Body of pancreas (tissue), 4 donors: ENCODE data around the gene DDX18. TPM values are rescaled to one million over a fixed set of nuclear protein-coding genes. Genes with fewer than 3 reads are reported as not detected.

Experiments
- ATAC-seq: fragments of 150-250 bp; one replicate; pipeline ENCODE4 v1.9.1; 2016
- DNase-seq, 4 donors: peaks; one replicate each; pipeline ENCODE4 v3.0.0-alpha.2; 2019
- H3K27ac ChIP-seq, 4 donors: fragments of 200-600 bp; sonication (generic); 1 replicate in 3 of 4; 2 replicates in 1 of 4; pipeline versions ENCODE4 v1.5.1 to v1.6.1; 2016 to 2019; ENCODE audit warnings: mild to moderate bottlenecking in 1 of 4, mixed read lengths in 1 of 4, moderate library complexity in 1 of 4
- H3K27me3 ChIP-seq, 2 donors: fragments of 200-600 bp; sonication (generic); one replicate each; pipeline ENCODE4 v1.6.0; 2016; ENCODE audit warnings: mild to moderate bottlenecking in 1 of 2
- H3K36me3 ChIP-seq, 2 donors: fragments of 200-600 bp; sonication (generic); replicated peaks in 1 of 2; 2 replicates each; pipeline ENCODE4 v1.5.1; 2016; ENCODE audit warnings: low read depth in 2 of 2; ENCODE audit not compliant: insufficient read depth in 1 of 2
- H3K4me1 ChIP-seq: fragments of 200-600 bp; sonication (generic); one replicate; pipeline ENCODE4 v1.6.0; 2016
- H3K4me3 ChIP-seq, 2 donors: fragments of 200-600 bp; sonication (generic); 1 replicate in 1 of 2; 2 replicates in 1 of 2; pipeline ENCODE4 v1.5.1; 2016 to 2019
- H3K9me3 ChIP-seq, 3 donors: fragments of 200-600 bp; sonication (generic); 1 replicate in 2 of 3; 2 replicates in 1 of 3; pipeline ENCODE4 v1.5.1; 2016
- CTCF ChIP-seq, 7 experiments: fragments of 450-650 bp in 4 of 7; fragments of 200-600 bp in 3 of 7; sonication (generic) in 3 of 7; IDR thresholded peaks; one replicate each; pipeline ENCODE4 v1.5.1; 2016 to 2019; ENCODE audit warnings: antibody characterized with exemption in 7 of 7
- POLR2A ChIP-seq, 3 donors: fragments of 450-650 bp; IDR thresholded peaks; one replicate each; pipeline ENCODE4 v1.6.1; 2016; ENCODE audit warnings: antibody characterized with exemption in 3 of 3, mild to moderate bottlenecking in 2 of 3
- WGBS, 2 donors: methylation state at CpG; one replicate each; pipeline ENCODE4 v1.1.5; 2017; 5-methylcytosine and 5-hydroxymethylcytosine counted together
- intact Hi-C: fragments of 100-400 bp; cut with DNase I; formaldehyde crosslinking; loops from one replicate; pipeline ENCODE4 v1.15.1; 2023
- total RNA-seq, 2 donors: library from RNA; depleted of rRNA; stranded (reverse); fragments of >200 nt; gene quantifications; one replicate each; pipeline ENCODE4 v1.1.0, GENCODE V29; 2016

DDX18 gene
- total RNA-seq, 2 donors from 2014 or later, result 25.1 to 30.1 TPM

- H3K36me3 ChIP-seq, result no peaks in the 10 kb centered on the region
- no peak overlapping the region for H3K4me3 ChIP-seq
- H3K27me3 ChIP-seq, result no peaks in the 10 kb centered on the region
- intact Hi-C loops, result no loop called here
- H3K9me3 ChIP-seq, result no peaks in the 10 kb centered on the region
- DNase-seq, result no peak
- H3K4me1 ChIP-seq, result no peaks in the 10 kb centered on the region
- TF ChIP-seq POLR2A (IDR thresholded peaks at IDR 0.05) (no peak), CTCF (IDR thresholded peaks at IDR 0.05) (no peak)
- H3K27ac ChIP-seq, result no peak overlapping the region
- no peak for ATAC-seq
Observed at GRCh38 chr2:117775703-117776219, 38.7 kb upstream of the DDX18 start.

GRCh38 chr2:117776888-117777287 is 37.6 kb upstream of the DDX18 start:
- no peaks in the 10 kb centered on the region for H3K36me3 ChIP-seq
- no peaks in the 10 kb centered on the region for H3K9me3 ChIP-seq
- H3K4me3 ChIP-seq, result no peak overlapping the region
- DNase-seq (no peak), ATAC-seq (no peak)
- no peaks in the 10 kb centered on the region for H3K27me3 ChIP-seq
- H3K4me1 ChIP-seq, result no peaks in the 10 kb centered on the region
- intact Hi-C loops, result no loop called here
- 66 to 67% methylated on average over 8 of the region's 8 CpGs for WGBS, 2 donors
- no peak overlapping the region for H3K27ac ChIP-seq
- TF ChIP-seq POLR2A (IDR thresholded peaks at IDR 0.05), result no peak
- TF ChIP-seq CTCF (IDR thresholded peaks at IDR 0.05), result no peak

GRCh38 chr2:117785740-117786139 is 28.8 kb upstream of the DDX18 start:
- TF ChIP-seq CTCF (IDR thresholded peaks at IDR 0.05) (peak; percentile 34 to 62 (median 49)), POLR2A (IDR thresholded peaks at IDR 0.05) (no peak)
- ATAC-seq (peak; percentile 47), DNase-seq (peak; percentile 33 to 53 (median 44))
- Histone ChIP-seq H3K36me3 (no peaks in the 10 kb centered on the region), H3K9me3 (no peaks in the 10 kb centered on the region), H3K4me1 (no peaks in the 10 kb centered on the region), H3K27me3 (no peaks in the 10 kb centered on the region), H3K4me3 (no peak overlapping the region), H3K27ac (no peak overlapping the region)
- intact Hi-C loops, result no loop called here

GRCh38 chr2:117786520-117786919 is 28.0 kb upstream of the DDX18 start:
- H3K9me3 ChIP-seq, result no peaks in the 10 kb centered on the region
- ATAC-seq (no peak), DNase-seq (no peak)
- TF ChIP-seq CTCF (IDR thresholded peaks at IDR 0.05) (no peak), POLR2A (IDR thresholded peaks at IDR 0.05) (no peak)
- no peak overlapping the region for H3K27ac ChIP-seq
- no peaks in the 10 kb centered on the region for H3K4me1 ChIP-seq
- H3K4me3 ChIP-seq, result no peak overlapping the region
- no peaks in the 10 kb centered on the region for H3K36me3 ChIP-seq
- intact Hi-C loops, result no loop called here
- H3K27me3 ChIP-seq, result no peaks in the 10 kb centered on the region

GRCh38 chr2:117789505-117789904 is 25.0 kb upstream of the DDX18 start:
- Histone ChIP-seq H3K4me1 (no peaks in the 10 kb centered on the region), H3K4me3 (no peak overlapping the region), H3K9me3 (no peaks in the 10 kb centered on the region), H3K27ac (no peak overlapping the region), H3K36me3 (no peaks in the 10 kb centered on the region), H3K27me3 (no peaks in the 10 kb centered on the region)
- ATAC-seq, result no peak
- intact Hi-C loops, result no loop called here
- DNase-seq, result no peak
- TF ChIP-seq POLR2A (IDR thresholded peaks at IDR 0.05) (no peak), CTCF (IDR thresholded peaks at IDR 0.05) (no peak)
